ENCODE results near the gene PCMT1.

DNA sequence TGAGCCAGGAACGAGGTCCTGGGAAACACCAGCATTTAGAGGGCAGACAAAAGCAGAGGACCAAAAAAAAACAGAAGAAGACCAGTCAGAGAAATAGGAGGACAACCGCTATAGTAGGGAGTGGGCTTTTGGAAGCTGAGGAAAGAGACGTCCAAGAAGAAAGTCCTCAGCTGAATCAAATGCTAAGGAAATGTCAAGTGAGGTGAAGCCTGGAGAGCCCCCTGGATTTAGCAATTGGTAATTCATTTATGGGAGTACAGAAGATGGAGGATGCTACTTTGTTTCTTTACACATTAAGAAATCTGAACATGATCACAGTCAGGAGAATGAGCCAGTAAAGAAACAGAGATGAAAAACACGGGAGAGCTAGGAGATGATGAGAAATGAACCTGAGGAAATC, 73.5 kb downstream of the PCMT1 start:
- TF ChIP-seq POLR2A (IDR thresholded peaks at IDR 0.05; ENCODE audit: low read length): no peak
- TF ChIP-seq GATA1 (IDR thresholded peaks at IDR 0.05; ENCODE audit: low read depth, low read length): no peak
